Trophoblast cell (in vitro differentiated cells and primary cell): ENCODE measurements around the gene CREB5.

Experiments used
- DNase-seq, 2 donors: peaks; one replicate each; pipeline ENCODE4 v3.0.0-alpha.2; 2016
- H2AFZ ChIP-seq: 2 replicates; pipeline ENCODE4 v1.6.1; 2013; ENCODE audit warnings: low read length, moderate library complexity, mild to moderate bottlenecking; ENCODE audit not compliant: insufficient read depth, poor library complexity
- H2AK5ac ChIP-seq: 2 replicates; pipeline ENCODE4 v1.6.1; 2013; ENCODE audit warnings: mild to moderate bottlenecking, low read length
- H2BK120ac ChIP-seq: 2 replicates; pipeline ENCODE4 v1.6.1; 2013; ENCODE audit warnings: low read length, mild to moderate bottlenecking, moderate library complexity; ENCODE audit not compliant: insufficient read depth, poor library complexity
- H2BK12ac ChIP-seq: 2 replicates; pipeline ENCODE4 v1.6.1; 2013; ENCODE audit warnings: mild to moderate bottlenecking, low read length, moderate library complexity
- H2BK5ac ChIP-seq: 2 replicates; pipeline ENCODE4 v1.6.1; 2013; ENCODE audit warnings: low read length, low read depth, moderate library complexity, mild to moderate bottlenecking; ENCODE audit not compliant: poor library complexity
- H3K14ac ChIP-seq: 2 replicates; pipeline ENCODE4 v1.6.1; 2013; ENCODE audit warnings: mild to moderate bottlenecking, low read length
- H3K18ac ChIP-seq: 2 replicates; pipeline ENCODE4 v1.6.1; 2013; ENCODE audit warnings: mild to moderate bottlenecking, low read length
- H3K23ac ChIP-seq: 2 replicates; pipeline ENCODE4 v1.6.1; 2013; ENCODE audit warnings: low read length
- H3K27ac ChIP-seq: 2 replicates; pipeline ENCODE4 v1.5.1; 2013; ENCODE audit warnings: low read depth, mild to moderate bottlenecking, inconsistent platforms, low read length, moderate library complexity
- H3K27me3 ChIP-seq: 2 replicates; pipeline ENCODE4 v1.6.1; 2013; ENCODE audit warnings: inconsistent platforms, mild to moderate bottlenecking, low read length, moderate library complexity; ENCODE audit not compliant: insufficient read depth
- H3K36me3 ChIP-seq, 2 experiments: 1 replicate in 1 of 2; 2 replicates in 1 of 2; pipeline ENCODE4 v1.6.1; 2013; ENCODE audit warnings: low read length in 2 of 2, mild to moderate bottlenecking in 2 of 2, moderate library complexity in 1 of 2; ENCODE audit not compliant: insufficient read depth in 2 of 2, control insufficient read depth in 1 of 2
- H3K4ac ChIP-seq: 2 replicates; pipeline ENCODE4 v1.6.1; 2013; ENCODE audit warnings: low read depth, mild to moderate bottlenecking, low read length, moderate library complexity
- H3K4me1 ChIP-seq, 2 experiments: 1 replicate in 1 of 2; 2 replicates in 1 of 2; pipeline ENCODE4 v1.6.1; 2013; ENCODE audit warnings: low read length in 2 of 2, mild to moderate bottlenecking in 2 of 2, moderate library complexity in 1 of 2; ENCODE audit not compliant: insufficient read depth in 2 of 2, control insufficient read depth in 1 of 2
- H3K4me2 ChIP-seq: 2 replicates; pipeline ENCODE4 v1.6.1; 2013; ENCODE audit warnings: inconsistent platforms, mild to moderate bottlenecking, low read length, moderate library complexity
- H3K4me3 ChIP-seq: 2 replicates; pipeline ENCODE4 v1.5.1; 2013; ENCODE audit warnings: mild to moderate bottlenecking, low read depth, low read length, inconsistent platforms
- H3K79me1 ChIP-seq: one replicate; pipeline ENCODE4 v1.6.1; 2013; ENCODE audit warnings: low read length
- H3K79me2 ChIP-seq: 2 replicates; pipeline ENCODE4 v1.6.1; 2013; ENCODE audit warnings: low read length, mild to moderate bottlenecking; ENCODE audit not compliant: control insufficient read depth, insufficient read depth, poor library complexity
- H3K9ac ChIP-seq: 2 replicates; pipeline ENCODE4 v1.6.1; 2013; ENCODE audit warnings: mild to moderate bottlenecking, low read length
- H3K9me3 ChIP-seq: 2 replicates; pipeline ENCODE4 v1.6.1; 2013; ENCODE audit warnings: low read depth, mild to moderate bottlenecking, control low read depth, inconsistent platforms, low read length; ENCODE audit not compliant: insufficient read depth
- H4K12ac ChIP-seq: 2 replicates; pipeline ENCODE4 v1.6.1; 2013; ENCODE audit warnings: low read depth, mild to moderate bottlenecking, low read length, moderate library complexity
- H4K8ac ChIP-seq: 2 replicates; pipeline ENCODE4 v1.6.1; 2013; ENCODE audit warnings: low read depth, mild to moderate bottlenecking, low read length, moderate library complexity
- H4K91ac ChIP-seq: one replicate; pipeline ENCODE4 v1.6.1; 2013; ENCODE audit warnings: low read depth, mild to moderate bottlenecking, low read length, moderate library complexity
- WGBS: extraction: QIAGEN DNeasy Blood & Tissue Kit; methylation state at CpG from one replicate; pipeline ENCODE4 v1.1.7; 2013; ENCODE audit warnings: missing lambda C conversion rate; ENCODE audit not compliant: insufficient read length, insufficient coverage; ENCODE audit errors: extremely low coverage; 5-methylcytosine and 5-hydroxymethylcytosine counted together

Gene CREB5

GRCh38 chr7:28749638-28750037, 337.3 kb downstream of the CREB5 start:
- Histone ChIP-seq H3K9me3 (no peaks in the 10 kb centered on the region), H3K27me3 (no peaks in the 10 kb centered on the region), H3K18ac (no peak overlapping the region), H3K4me2 (no peak overlapping the region), H3K4ac (no peak overlapping the region), H2AK5ac (no peak overlapping the region), H4K8ac (no peak overlapping the region), H3K27ac (no peak overlapping the region), H3K9ac (no peak overlapping the region), H3K14ac (no peak overlapping the region), H2BK120ac (no peak overlapping the region), H3K79me2 (no peaks in the 10 kb centered on the region), H2BK12ac (no peak overlapping the region), H2BK5ac (no peak overlapping the region), H3K36me3 (no peaks in the 10 kb centered on the region), H3K4me1 (peaks cover 7 to 10% of the 10 kb centered on the region in 2 experiments), H3K23ac (no peak overlapping the region), H3K4me3 (no peak overlapping the region), H4K91ac (no peak overlapping the region), H4K12ac (no peak overlapping the region), H3K79me1 (no peaks in the 10 kb centered on the region), H2AFZ (no peak overlapping the region)
- no CpG with 5 or more reads among the region's 2 CpGs for WGBS
- no peak for DNase-seq

GRCh38 chr7:28750981-28751380, 338.7 kb downstream of the CREB5 start:
- no peaks in the 10 kb centered on the region for H3K79me2 ChIP-seq
- no peak overlapping the region for H2AFZ ChIP-seq
- no peak overlapping the region for H3K14ac ChIP-seq
- no peaks in the 10 kb centered on the region for H3K27me3 ChIP-seq
- no peaks in the 10 kb centered on the region for H3K36me3 ChIP-seq
- H2BK12ac ChIP-seq = no peak overlapping the region
- H2AK5ac ChIP-seq = no peak overlapping the region
- no peak for DNase-seq
- H3K9me3 ChIP-seq = no peaks in the 10 kb centered on the region
- no peak overlapping the region for H4K91ac ChIP-seq
- no peak overlapping the region for H2BK120ac ChIP-seq
- H4K12ac ChIP-seq = no peak overlapping the region
- H3K4me3 ChIP-seq = no peak overlapping the region
- no peak overlapping the region for H3K18ac ChIP-seq
- H4K8ac ChIP-seq = no peak overlapping the region
- no peak overlapping the region for H3K27ac ChIP-seq
- no peak overlapping the region for H2BK5ac ChIP-seq
- WGBS = no CpG with 5 or more reads among the region's 6 CpGs
- no peak overlapping the region for H3K9ac ChIP-seq
- H3K79me1 ChIP-seq = no peaks in the 10 kb centered on the region
- H3K23ac ChIP-seq = no peak overlapping the region
- H3K4me1 ChIP-seq = peaks cover 7 to 10% of the 10 kb centered on the region in 2 experiments
- no peak overlapping the region for H3K4ac ChIP-seq
- no peak overlapping the region for H3K4me2 ChIP-seq

GRCh38 chr7:28753613-28754012, 341.3 kb downstream of the CREB5 start:
- no peaks in the 10 kb centered on the region for H3K9me3 ChIP-seq
- no peak overlapping the region for H2BK120ac ChIP-seq
- H3K4me2 ChIP-seq = no peak overlapping the region
- no peak overlapping the region for H2AK5ac ChIP-seq
- no peak overlapping the region for H3K9ac ChIP-seq
- no peak overlapping the region for H2BK5ac ChIP-seq
- no CpG with 5 or more reads among the region's 1 CpG for WGBS
- no peak overlapping the region for H3K4me3 ChIP-seq
- H3K27me3 ChIP-seq = no peaks in the 10 kb centered on the region
- H3K79me2 ChIP-seq = no peaks in the 10 kb centered on the region
- no peaks in the 10 kb centered on the region for H3K79me1 ChIP-seq
- no peak overlapping the region for H4K8ac ChIP-seq
- no peak overlapping the region for H3K23ac ChIP-seq
- no peak overlapping the region for H2AFZ ChIP-seq
- H4K12ac ChIP-seq = no peak overlapping the region
- H3K18ac ChIP-seq = no peak overlapping the region
- H3K27ac ChIP-seq = no peak overlapping the region
- no peak overlapping the region for H3K14ac ChIP-seq
- H4K91ac ChIP-seq = no peak overlapping the region
- H3K4me1 ChIP-seq = peaks cover 3% of the 10 kb centered on the region in 2 experiments
- no peaks in the 10 kb centered on the region for H3K36me3 ChIP-seq
- H3K4ac ChIP-seq = no peak overlapping the region
- DNase-seq = no peak
- no peak overlapping the region for H2BK12ac ChIP-seq

- H3K9ac ChIP-seq = no peak overlapping the region
- H3K4me1 ChIP-seq = peaks cover 3% of the 10 kb centered on the region in 2 experiments
- no peak overlapping the region for H4K12ac ChIP-seq
- no peak overlapping the region for H3K4ac ChIP-seq
- no peak overlapping the region for H4K8ac ChIP-seq
- H4K91ac ChIP-seq = no peak overlapping the region
- H3K14ac ChIP-seq = no peak overlapping the region
- no peak overlapping the region for H3K23ac ChIP-seq
- no peak for DNase-seq
- no peak overlapping the region for H2BK12ac ChIP-seq
- H3K79me2 ChIP-seq = no peaks in the 10 kb centered on the region
- H2BK120ac ChIP-seq = no peak overlapping the region
- no peak overlapping the region for H3K18ac ChIP-seq
- H3K27me3 ChIP-seq = no peaks in the 10 kb centered on the region
- H3K27ac ChIP-seq = no peak overlapping the region
- no peaks in the 10 kb centered on the region for H3K36me3 ChIP-seq
- H3K4me3 ChIP-seq = no peak overlapping the region
- no peak overlapping the region for H2BK5ac ChIP-seq
- no peak overlapping the region for H2AK5ac ChIP-seq
- no peaks in the 10 kb centered on the region for H3K79me1 ChIP-seq
- no CpG with 5 or more reads among the region's 3 CpGs for WGBS
- no peaks in the 10 kb centered on the region for H3K9me3 ChIP-seq
- no peak overlapping the region for H3K4me2 ChIP-seq
- H2AFZ ChIP-seq = no peak overlapping the region
Measured at GRCh38 chr7:28754027-28754426, 341.7 kb downstream of the CREB5 start.
